ENCODE results near the gene MESP2.

Gene MESP2

DNA sequence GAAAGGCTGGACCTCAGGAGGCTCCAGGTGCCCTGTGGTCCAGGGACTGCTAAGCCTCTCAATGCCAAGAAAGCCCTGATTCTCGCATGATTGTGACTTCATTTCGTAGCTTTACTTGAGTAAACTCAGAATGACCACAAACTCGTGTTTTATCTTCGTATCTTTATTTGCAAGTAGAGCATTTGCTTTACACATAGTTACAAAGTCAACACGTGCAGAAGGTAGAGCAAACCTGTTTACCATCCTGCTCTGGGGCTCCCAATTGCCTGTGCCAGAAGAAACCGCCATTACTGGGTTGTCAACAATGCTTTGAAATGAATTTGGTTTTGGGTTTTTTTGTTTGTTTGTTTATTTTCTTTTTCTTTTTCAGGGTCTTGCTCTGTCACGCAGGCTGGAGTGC lies 19.2 kb upstream of the MESP2 start:
- DNase-seq: no peak

DNA sequence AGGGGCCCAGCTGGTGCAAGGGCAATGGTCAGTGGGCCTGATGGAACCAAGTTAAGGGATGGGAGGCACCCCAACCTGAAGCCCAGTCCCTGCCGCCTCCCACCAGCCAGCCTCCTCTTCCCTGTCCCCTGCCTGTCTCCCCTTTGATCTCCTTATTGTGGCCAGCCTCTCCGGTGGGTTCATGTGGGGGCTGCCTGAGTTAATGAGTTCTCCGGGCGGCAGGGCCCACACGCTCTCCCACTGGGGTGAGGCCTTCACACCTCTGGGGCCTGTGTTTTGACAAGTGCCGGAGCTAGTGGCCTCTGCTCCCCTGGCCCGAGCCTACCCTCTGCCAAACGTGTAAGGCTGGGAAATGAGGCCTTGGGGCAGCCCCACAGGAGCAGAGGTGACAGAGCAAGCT lies 17.8 kb upstream of the MESP2 start:
- no peak for DNase-seq

- no peak for DNase-seq
Observed at GRCh38 chr15:89758981-89759380, 17.2 kb upstream of the MESP2 start.

GRCh38 chr15:89759835-89760234 lies 16.3 kb upstream of the MESP2 start:
- no peak for DNase-seq

DNA sequence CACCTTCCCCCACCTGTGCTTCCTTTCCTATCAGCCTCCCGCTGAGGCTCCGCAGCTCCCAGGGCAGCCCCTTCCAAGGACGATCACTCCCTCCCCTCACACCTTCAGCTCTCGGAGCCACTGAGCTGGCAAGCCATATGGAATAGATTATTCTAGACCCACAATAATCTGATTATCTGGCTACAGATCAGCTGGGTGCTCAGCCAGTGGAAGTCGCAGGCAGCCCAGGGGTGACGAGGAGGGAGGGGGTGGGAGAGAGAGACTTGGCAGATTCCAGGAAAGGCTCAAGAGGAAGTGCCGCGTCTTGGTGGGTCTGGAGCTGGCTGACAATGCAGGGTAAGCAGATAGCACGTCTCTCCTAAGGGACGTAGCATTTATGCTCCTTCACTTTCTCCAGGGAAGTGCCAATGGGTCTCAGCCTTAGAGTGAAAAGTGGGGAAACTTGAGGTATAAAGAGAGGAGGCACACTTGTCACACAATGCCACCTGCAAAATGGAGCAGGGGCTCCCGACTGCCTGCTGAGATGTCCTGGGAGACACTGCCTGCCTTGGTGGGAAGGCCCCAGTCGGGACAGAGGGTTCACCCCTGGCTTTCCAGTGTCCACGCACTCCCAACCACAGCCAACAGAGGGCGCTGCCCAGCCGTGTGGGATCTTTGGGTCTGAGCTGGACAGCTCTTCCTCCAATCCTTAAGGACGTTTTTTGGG lies 15.7 kb upstream of the MESP2 start:
- peak; percentile 68 for DNase-seq

GRCh38 chr15:89761009-89761831 lies 14.9 kb upstream of the MESP2 start:
- no peak for DNase-seq

DNA sequence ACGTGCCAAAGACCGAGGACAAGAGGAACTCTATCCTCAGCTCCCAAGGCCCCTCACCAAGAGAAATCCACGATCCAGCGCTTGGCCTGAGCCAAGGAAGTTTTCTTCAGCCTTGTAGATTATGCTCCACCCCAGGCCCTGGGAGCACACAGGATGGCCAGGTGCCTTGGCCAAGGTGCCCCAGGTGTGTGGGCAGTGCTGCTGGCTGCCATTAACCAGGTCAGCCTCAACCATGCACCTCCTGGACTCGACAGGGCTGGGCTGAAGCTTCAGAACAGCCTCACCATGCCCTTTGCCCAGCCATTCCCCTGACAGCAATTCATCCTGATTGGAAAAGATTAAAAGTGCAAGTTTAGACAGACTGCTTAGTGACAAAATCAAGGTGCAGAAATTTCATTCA lies 14.2 kb upstream of the MESP2 start:
- DNase-seq: no peak

DNA sequence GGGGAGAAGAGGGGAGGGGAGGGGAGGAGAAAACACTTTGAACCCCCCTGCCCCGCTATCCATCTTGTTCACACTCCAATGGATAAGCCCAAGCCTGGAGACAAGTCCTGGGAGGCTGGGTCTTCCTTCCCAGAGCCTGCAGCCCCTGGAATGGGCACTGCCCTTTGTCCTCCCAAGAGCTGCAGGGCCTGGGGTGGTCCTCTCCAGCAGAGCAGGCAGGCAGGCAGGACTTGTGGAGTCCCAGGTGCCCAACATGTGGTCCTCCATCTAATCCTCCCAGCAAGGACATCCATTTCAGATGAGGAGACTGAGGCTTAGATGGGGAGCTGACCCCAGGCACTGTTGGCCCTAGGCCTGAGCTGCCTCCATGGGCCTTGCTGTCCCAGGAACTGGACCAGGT lies 10.4 kb upstream of the MESP2 start:
- DNase-seq: no peak

- DNase-seq: no peak
Observed at GRCh38 chr15:89766357-89767311, 9.5 kb upstream of the MESP2 start.

DNA sequence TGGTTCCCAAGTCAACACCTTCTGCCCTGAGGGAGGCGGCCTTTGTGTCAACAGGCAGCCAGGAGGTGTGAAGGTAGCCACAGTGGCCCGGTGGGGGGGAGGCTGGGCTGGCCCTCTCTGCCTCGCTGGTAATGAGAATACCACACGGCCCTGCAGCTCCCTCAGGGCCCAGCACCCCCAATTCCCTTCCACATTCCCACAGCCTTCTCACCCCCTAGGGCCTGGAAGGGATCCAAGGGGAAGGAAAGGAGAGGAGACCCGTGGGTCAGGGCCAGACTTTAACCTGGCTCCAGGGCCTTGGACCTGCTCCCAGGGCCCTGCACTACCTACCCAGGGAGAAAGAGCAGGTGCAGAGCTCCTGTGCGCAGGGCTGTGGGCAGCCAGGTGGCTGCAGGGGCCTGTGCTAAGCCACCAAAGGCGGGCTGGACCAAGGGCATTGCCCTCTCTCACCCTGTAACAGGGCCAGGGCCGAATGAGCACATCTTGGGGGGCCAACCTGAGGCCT lies 8.7 kb upstream of the MESP2 start:
- no peak for DNase-seq

GRCh38 chr15:89768071-89768500 lies 8.0 kb upstream of the MESP2 start:
- peak; percentile 15 for DNase-seq

DNA sequence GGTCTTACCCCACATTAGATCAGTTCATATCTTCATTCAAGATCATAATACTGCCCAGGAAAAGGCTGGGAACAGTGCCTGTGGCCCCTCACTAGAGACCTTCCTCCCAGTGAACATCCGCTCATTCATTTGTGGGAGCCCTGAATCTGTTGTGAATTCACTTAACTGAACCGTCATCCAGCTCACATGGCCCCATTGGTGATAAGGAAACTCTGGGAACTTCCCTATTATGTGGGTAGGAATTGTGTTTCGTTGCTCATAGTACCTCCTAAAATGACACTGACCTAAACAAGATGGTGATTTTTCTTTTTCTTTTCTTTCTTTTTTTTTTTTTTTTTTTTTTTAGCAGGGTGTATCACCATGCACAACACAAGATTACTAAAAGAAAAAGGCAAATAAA lies 6.8 kb upstream of the MESP2 start:
- no peak for DNase-seq

DNA sequence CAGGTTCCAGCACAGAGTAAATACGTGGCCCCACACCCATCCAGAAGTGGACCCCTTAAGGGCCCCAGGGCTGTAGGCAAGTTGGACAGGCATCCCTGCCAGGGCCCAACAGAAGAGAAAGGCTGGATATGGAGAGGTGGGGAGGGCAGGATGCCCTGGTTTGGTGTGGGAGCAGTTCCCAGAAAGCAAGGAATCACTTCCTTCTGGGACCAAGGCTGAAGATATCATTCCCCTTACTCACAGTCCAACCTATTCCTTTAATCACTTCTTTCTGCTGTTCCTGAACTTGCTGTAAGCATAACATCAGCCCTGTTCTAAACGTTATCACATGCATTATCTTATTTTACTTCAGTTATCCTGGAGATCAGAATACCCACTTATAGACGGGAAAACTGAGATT lies 6.1 kb upstream of the MESP2 start:
- DNase-seq: peak; percentile 69

- DNase-seq: peak; percentile 66
Observed at GRCh38 chr15:89772932-89773583, 3.1 kb upstream of the MESP2 start.

DNA sequence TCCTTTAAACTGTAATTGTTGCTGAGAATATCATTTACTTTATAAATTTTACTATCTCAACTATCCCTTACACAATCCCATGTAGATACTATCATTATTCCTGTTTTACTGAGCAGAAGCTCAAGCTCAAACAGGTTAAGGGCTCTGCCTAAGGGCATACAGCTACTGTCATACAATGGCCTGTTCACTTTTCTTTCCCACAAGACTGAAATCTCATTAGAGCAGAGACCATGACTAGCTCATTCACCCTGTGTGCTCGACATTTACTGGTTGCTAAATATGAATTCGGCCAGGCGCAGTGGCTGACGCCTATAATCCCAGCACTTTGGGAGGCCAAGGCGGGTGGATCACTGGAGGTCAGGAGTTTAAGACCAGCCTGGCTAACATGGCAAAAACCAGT lies 1.6 kb upstream of the MESP2 start:
- DNase-seq: no peak

DNA sequence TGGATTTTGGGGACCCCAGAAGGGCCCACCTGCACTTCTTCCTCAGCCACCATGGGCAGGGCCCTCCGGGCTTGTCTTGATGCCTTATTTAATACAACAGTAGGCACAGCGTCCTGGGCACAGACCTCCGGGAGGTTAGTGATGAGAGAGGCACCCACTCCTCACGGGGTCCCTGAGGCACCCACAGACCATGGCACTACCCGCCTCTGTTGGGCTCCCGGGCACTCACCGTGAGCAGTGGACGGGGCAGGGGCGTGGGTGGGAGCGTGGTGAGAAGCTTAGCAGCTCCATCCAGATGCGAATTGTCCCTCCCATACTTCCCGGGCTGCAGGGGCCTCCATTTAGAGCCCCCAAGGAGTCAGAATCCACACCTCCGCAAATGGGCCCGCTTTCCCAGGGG lies 317 bp upstream of the MESP2 start:
- no peak for DNase-seq

- DNase-seq: no peak
Observed at GRCh38 chr15:89777073-89777751, 1.1 kb downstream of the MESP2 start.

DNA sequence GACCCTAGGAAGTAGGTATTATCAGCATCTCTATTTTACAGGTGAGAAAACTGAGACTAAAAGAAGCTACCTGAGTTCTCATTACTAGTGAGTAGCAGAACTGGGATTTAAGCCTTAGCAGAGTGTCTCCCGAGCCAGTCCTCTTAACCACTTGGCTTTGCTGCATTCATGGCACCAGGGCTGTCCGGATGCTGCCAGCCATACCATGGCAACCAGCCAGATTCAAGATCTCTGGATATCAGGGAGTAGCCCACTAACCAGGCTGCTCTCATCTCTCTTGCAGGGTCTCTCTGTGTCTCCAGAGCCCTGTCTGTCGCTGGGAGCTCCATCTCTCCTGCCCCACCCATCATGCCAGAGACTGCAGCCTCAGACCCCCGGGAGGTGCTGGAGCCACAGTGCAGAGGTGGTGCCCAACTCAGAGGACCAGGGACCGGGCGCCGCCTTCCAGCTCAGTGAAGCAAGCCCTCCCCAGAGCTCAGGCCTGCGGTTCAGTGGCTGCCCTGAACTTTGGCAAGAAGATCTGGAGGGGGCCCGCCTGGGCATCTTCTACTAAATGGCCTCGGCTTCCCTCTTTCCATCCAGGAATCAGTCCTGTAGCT lies 1.7 kb downstream of the MESP2 start:
- no peak for DNase-seq

DNA sequence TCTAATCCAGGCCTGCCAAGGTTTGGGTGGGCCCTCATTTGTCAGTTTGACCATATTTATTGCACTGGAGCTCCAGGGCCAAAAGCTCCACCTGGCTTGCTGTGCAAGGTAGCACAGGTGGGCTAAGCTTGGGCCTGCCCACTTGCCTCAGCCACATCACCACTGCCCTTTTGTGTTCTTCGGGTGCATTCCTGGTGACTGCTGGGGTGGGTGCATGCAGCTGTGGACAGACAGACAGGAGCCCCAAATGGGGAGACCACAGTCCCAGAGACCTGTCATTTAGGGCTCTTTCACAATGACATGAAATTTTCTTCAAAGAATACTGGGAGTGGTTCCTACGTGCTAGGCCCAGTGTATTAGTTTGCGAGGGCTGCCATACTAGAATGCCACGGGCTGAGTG lies 2.7 kb downstream of the MESP2 start:
- DNase-seq: no peak

GRCh38 chr15:89780601-89781000 lies 4.5 kb downstream of the MESP2 start:
- DNase-seq: no peak

DNA sequence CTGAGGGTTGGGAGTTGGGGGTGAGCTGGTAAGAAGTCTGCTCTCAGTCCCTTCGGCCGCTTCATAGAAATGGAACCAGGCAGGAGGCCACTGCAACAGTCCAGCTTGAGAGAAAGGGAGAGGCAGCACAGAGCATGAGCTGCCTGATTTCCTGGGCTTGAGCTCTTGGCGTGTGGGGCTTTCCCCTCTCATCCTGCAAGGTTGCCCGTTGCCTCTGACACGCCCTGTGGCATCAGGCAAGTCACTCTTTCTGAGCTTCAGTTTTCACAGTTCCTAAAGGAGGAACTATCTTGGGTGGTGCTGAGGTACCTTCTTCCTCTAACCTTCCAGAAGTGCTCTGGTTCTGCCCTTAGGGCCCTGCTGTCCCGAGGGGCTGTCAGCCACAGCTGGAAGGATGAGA lies 4.9 kb downstream of the MESP2 start:
- no peak for DNase-seq
